ENCODE measurements around the gene HNRNPA1.

DNA sequence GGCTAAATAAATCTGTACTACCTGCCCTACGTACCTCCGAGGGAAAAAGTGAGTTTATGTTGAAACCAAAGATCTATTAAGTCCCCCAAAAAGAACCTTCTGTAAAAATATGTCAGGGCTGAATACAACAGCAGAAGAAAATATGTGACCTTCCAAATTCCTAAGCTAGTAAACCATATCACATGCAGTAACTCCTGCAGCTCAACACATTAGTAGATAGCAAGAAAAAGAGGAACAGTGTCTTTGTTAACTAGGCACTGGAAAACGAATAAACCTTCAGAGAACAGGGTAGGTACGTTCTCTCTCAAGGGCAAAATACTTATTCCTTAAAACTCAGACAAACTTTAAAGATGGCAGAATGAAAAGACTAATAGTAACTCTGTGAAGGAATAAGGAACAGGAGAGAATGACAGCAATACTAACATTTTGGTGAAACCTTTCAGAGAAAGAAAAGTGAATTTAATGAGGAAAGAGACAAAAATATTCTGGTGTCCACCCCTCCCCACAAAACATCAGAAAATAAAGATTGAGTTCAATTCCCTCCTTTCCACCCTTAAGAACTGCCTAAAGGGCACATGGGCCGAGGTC lies 18.6 kb upstream of the HNRNPA1 start:
- TF ChIP-seq POLR2A (IDR thresholded peaks at IDR 0.05): no peak
- TF ChIP-seq, protein P1, sequence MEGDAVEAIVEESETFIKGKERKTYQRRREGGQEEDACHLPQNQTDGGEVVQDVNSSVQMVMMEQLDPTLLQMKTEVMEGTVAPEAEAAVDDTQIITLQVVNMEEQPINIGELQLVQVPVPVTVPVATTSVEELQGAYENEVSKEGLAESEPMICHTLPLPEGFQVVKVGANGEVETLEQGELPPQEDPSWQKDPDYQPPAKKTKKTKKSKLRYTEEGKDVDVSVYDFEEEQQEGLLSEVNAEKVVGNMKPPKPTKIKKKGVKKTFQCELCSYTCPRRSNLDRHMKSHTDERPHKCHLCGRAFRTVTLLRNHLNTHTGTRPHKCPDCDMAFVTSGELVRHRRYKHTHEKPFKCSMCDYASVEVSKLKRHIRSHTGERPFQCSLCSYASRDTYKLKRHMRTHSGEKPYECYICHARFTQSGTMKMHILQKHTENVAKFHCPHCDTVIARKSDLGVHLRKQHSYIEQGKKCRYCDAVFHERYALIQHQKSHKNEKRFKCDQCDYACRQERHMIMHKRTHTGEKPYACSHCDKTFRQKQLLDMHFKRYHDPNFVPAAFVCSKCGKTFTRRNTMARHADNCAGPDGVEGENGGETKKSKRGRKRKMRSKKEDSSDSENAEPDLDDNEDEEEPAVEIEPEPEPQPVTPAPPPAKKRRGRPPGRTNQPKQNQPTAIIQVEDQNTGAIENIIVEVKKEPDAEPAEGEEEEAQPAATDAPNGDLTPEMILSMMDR (IDR thresholded peaks at IDR 0.05): no peak
